ENCODE results near the gene AXIN1.

Gene AXIN1

DNA sequence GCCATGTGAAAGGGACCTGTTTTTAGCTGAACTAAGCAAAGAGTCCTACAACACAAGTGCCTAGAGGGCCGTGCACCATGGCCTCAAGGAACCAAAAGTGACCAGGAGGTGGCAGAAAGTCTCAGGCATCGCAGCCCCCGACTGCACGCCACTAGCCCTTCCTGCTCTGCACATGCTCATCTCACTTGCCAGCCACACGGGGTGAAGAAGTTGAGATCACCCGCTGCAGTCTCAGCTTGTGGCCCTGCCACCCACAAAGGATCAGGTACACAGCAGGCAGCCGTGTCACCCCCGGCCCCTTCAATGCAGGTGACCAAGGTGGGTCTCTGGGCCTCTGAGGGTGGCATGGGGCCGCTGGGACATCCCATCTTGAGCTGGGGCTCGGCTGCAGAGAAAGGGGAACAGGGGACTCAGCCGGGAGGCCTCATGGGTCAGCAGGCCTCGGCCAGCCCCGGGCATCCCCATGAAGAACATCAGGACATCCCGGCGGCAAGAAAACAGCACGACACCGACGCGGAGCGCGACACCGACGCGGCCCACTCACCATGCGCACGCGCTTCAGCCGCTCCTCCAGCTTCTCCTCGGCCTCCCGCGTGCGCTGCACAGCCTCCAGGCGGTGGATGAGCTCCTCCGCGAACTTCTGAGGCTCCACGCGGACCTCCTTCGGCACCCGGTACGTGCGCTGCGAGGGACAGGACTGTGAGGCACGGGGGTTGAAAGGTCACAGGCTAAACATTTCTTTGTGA is 48.6 kb downstream of the AXIN1 start:
- no peak for DNase-seq (ENCODE audit: low spot score)

DNA sequence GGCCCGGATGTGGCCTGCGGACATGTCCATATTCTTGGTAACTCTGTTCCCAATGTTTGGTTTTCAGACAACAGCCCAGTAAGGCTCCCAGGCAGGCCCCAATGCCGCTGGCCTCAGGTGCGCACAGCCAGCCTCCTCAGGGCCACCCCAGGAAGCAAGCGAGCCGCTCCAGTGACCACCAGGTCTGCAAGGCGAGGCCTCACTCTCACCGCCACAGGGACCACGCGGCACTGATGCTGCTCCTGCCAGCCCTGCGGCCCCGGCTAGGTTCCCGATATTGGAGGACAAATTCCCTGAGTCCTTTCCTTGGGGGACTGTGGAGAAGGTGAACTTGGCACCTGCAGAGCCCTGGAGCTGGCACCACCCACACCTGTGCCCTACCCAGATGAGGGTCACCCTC is 50.6 kb downstream of the AXIN1 start:
- no peak for DNase-seq (ENCODE audit: low spot score)

GRCh38 chr16:301235-301634 is 51.3 kb downstream of the AXIN1 start:
- no peak for DNase-seq (ENCODE audit: low spot score)

DNA sequence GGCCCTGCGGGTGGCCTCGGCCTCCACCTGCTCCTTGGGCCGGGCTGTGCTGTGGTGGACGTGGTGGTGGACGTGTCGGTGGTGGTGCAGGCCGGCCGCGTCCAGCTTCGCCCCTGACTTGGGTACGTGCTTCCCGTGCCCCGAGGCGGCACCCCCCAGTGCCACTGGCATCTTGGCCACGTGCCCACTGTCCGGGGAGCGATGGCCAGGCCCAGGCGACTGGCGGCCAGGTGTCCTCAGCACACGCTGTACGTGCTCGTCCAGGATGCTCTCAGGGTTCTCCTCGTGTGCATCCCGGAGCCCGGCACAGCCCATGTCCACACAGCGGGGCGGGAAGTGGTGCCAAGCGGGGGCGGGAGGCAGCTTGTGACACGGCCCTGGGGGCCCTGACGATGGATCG is 54.7 kb downstream of the AXIN1 start:
- no peak for DNase-seq (ENCODE audit: low spot score)

- no peak for DNase-seq (ENCODE audit: low spot score)
Measured at GRCh38 chr16:296806-297510, 55.6 kb downstream of the AXIN1 start.

DNA sequence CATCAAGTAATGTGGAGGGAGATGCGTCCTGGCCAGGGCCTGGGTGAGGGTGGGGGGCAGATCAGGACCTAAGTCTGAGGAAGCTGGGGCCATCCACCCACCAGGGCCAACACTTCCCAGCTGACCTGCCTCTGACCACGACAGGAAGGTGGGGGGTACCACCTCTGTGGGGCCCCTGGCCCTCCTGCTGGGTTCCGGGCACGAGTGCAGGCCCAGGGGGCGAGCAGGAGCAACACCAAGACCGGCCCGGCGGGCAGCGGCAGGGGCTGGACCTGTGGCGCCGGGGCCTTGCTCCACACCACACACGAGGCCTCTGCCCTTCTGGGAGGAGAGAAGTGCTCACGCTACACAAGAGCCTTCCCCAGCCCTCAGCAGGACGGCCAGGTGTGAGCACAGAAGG is 56.2 kb downstream of the AXIN1 start:
- DNase-seq (ENCODE audit: low spot score) = no peak

GRCh38 chr16:293043-293775 is 59.3 kb downstream of the AXIN1 start:
- DNase-seq (ENCODE audit: low spot score) = no peak

- no peak for DNase-seq (ENCODE audit: low spot score)
Measured at GRCh38 chr16:291539-291938, 61.0 kb downstream of the AXIN1 start.

DNA sequence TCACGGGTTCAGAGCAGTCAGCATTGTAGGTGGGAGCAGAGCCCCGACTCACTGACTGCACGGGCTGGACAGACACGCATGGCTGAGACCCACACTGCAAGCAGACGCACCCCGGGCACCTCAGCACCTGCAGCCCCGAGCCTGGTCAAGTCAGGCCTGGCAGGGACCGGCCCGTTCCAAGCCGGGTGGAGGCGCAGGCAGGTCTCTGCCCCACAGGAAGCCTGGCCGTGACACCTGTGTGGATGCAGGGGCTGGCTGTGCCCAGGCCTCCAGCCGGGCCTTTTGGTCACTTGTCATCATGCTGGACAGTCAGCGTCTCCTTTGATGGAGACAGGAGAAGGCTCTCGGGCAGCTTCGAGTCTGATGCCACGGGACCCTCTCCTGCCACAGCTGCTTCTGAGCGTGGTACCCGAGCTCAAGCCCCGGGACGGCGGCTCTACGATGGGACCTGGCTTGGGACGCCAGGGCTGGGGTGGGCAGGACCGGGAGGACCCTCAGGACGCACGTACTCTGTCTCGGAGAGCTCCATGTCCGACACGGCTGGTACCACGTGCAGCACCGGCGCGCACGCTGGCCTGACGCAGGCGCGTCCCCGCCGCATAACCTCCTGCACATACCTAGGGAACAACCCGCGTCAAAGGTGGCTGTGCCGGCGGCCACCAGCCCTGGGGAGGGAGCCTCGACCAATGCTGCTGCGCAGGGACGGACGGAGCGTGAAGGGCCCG is 61.7 kb downstream of the AXIN1 start:
- no peak for DNase-seq (ENCODE audit: low spot score)

GRCh38 chr16:290015-290680 is 62.4 kb downstream of the AXIN1 start:
- DNase-seq (ENCODE audit: low spot score) = no peak

DNA sequence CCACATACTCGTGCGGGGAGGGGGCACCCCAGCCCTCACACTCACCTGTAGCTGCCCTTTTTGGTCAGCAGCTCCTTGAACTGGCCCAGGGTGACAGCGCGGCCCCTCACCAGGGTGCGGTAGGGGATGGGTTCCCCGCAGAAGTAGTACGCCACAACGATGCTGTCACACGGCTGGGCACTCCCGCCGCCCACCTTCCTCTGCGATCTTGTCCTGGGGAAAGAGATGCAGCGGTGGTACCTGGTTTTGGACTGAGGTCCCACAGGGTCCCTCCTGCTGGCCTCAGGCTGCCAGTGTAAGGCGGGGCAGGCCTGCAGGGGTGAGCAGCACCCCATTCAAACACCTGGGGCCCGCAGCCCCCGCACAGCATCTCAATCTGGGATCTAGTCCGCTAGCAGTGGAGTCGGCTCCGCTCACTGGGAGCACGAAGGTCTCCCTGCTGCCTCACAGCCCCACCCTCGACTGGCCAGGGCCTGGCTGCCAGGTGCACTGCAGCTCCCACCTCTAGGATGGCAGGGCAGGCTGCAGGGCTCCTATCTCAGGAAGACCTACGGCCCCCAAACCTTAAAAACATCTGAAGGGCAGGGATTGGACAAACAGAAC is 63.0 kb downstream of the AXIN1 start:
- DNase-seq (ENCODE audit: low spot score) = no peak

- DNase-seq (ENCODE audit: low spot score) = no peak
Measured at GRCh38 chr16:287981-288920, 64.3 kb downstream of the AXIN1 start.

DNA sequence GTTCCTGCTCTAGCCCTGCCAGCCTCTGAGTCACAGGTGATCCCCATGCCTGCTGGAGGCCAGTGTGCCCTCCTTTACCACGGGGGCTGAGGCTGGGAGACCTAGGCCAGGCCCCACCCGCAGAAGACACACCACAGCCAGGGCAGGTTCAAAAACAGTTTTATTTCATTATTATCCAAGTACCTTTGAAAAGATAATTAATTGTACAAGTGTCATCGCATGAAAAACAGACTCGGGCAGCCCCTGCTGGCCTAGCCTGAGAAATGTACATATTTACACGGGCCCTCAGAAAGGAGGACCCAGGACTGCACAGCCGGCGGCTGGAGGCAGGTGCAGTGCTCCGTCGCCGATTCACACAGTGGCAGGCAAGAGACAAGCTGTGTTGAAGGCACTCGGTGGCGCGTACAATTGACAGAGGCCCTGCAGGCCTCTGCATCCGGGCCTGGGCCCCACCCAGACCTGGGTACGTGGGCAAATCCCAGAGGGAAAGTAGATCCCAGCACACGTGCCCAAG is 65.2 kb downstream of the AXIN1 start:
- DNase-seq (ENCODE audit: low spot score) = no peak

DNA sequence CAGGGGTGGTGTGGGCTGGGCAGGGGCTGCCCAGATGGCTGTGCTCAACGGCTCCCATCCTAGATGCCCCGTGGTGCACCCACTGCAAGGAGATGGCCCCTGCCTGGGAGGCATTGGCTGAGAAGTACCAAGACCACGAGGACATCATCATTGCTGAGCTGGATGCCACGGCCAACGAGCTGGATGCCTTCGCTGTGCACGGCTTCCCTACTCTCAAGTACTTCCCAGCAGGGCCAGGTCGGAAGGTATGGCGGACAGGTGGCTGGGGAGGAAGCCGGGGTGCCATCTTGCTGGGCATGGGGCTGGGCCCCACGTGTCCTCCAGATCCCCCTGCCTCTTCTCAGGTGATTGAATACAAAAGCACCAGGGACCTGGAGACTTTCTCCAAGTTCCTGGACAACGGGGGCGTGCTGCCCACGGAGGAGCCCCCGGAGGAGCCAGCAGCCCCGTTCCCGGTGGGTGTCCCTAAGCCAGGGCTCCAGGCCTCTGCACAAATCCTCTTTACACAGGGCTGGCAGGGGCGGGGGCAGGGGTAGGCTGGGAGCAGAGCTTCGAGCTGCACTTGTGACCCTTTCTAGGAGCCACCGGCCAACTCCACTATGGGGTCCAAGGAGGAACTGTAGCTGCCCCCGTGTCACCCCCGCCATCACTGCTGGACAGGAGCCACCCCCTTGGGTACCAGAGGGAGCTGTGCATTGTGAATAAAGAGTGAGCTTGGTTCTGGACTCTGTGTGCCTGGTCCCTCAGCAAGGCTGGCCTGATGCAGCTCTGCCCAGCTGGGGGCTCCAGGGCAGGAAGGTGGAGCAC is 65.8 kb downstream of the AXIN1 start:
- no peak for DNase-seq (ENCODE audit: low spot score)

DNA sequence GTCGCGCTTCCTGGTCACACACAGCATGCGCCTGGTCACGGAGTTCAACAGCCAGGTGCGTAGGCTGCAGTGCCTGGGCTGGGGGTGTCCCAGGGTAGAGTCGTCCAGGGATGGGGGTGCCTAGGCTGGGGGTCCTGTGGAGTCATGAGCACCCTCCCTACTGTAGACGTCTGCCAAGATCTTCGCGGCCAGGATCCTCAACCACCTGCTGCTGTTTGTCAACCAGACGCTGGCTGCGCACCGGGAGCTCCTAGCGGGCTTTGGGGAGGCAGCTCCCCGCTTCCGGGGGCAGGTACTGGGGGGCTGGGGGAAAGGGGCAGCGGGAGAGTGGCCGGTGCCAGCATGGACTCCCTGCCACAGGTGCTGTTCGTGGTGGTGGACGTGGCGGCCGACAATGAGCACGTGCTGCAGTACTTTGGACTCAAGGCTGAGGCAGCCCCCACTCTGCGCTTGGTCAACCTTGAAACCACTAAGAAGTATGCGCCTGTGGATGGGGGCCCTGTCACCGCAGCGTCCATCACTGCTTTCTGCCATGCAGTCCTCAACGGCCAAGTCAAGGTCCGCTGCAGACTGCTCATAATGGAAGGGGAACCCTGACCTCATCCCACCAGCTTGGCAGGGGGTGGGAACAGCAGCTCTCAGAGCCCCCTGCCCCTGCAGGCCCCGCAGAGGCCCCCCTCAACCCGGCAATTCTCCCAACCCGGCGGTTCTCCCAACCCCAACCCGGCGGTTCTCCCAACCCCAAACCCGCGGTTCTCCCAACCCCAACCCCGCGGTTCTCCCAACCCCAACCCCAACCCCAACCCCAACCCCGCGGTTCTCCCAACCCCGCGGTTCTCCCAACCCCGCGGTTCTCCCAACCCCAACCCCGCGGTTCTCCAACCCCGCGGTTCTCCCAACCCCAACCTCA is 67.1 kb downstream of the AXIN1 start:
- no peak for DNase-seq (ENCODE audit: low spot score)

DNA sequence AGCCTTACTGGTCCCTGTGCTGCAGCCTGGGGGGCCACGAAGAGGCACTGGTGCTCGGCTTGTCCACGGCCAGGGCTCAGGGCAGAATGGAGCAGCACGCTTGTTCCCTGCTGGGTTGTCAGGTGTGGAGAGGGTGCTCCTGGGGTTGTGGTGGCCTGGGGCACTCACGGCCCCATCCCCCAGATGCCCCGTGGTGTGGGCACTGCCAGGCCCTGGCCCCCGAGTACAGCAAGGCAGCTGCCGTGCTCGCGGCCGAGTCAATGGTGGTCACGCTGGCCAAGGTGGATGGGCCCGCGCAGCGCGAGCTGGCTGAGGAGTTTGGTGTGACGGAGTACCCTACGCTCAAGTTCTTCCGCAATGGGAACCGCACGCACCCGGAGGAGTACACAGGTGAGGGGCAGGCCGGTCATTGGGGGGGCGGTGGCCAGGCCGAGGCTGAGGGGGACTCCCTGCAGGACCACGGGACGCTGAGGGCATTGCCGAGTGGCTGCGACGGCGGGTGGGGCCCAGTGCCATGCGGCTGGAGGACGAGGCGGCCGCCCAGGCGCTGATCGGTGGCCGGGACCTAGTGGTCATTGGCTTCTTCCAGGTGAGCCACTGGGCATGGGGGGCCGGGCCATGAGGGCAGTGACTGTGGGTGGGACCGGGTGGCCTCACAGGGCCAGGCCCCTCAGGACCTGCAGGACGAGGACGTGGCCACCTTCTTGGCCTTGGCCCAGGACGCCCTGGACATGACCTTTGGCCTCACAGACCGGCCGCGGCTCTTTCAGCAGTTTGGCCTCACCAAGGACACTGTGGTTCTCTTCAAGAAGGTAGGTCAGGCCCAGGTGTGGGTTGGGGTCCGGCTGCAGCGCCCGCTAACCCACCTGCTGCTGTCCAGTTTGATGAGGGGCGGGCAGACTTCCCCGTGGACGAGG is 68.1 kb downstream of the AXIN1 start:
- DNase-seq (ENCODE audit: low spot score) = no peak

Data from ecto neural progenitor cell (in vitro differentiated cells).